SJSA1 (cell line): ENCODE measurements around the gene RUFY2. TPM values are rescaled to one million over a fixed set of nuclear protein-coding genes. Genes with fewer than 3 reads are reported as not detected.

Experiments used
- DNase-seq, 2 experiments: peaks; one replicate each; pipeline ENCODE4 v3.0.0-alpha.2; 2015 to 2020; ENCODE audit warnings: low spot score in 2 of 2, low read depth in 1 of 2
- H3K27ac ChIP-seq: fragments of 250-450 bp; sonication (Bioruptor Pico); 2 replicates; pipeline ENCODE4 v1.5.1; 2020; ENCODE audit warnings: mild to moderate bottlenecking, moderate library complexity
- H3K27me3 ChIP-seq: fragments of 250-450 bp; sonication (Bioruptor Pico); replicated peaks from 2 replicates; pipeline ENCODE4 v1.5.1; 2020; ENCODE audit warnings: mild to moderate bottlenecking, moderate library complexity
- H3K36me3 ChIP-seq: fragments of 250-450 bp; sonication (Bioruptor Pico); 2 replicates; pipeline ENCODE4 v1.5.1; 2020; ENCODE audit warnings: mild to moderate bottlenecking
- H3K4me1 ChIP-seq: fragments of 250-450 bp; sonication (Bioruptor Pico); replicated peaks from 2 replicates; pipeline ENCODE4 v1.6.1; 2021; ENCODE audit warnings: mild to moderate bottlenecking
- H3K4me3 ChIP-seq: fragments of 250-450 bp; sonication (Bioruptor Pico); 2 replicates; pipeline ENCODE4 v1.5.1; 2020; ENCODE audit warnings: mild to moderate bottlenecking
- H3K9me3 ChIP-seq: fragments of 250-450 bp; sonication (Bioruptor Pico); replicated peaks from 2 replicates; pipeline ENCODE4 v1.5.1; 2020; ENCODE audit warnings: mild to moderate bottlenecking
- total RNA-seq: library from RNA; depleted of rRNA; stranded (reverse); fragments of >200 nt; shearing (Covaris generic); gene quantifications from 2 replicates; pipeline ENCODE4 v1.2.3, GENCODE V29; 2014

RUFY2 gene
- total RNA-seq, 1 experiment from 2014 or later: 21.8 TPM

- no peaks in the 10 kb centered on the region for H3K9me3 ChIP-seq
- no peak for DNase-seq
- no peaks in the 10 kb centered on the region for H3K4me1 ChIP-seq
- H3K4me3 ChIP-seq: no peak overlapping the region
- no peaks in the 10 kb centered on the region for H3K27me3 ChIP-seq
- H3K27ac ChIP-seq: no peak overlapping the region
- peaks cover 91% of the 10 kb centered on the region for H3K36me3 ChIP-seq
These were observed 64.1 kb downstream of the RUFY2 start for GRCh38 chr10:68342909-68343516.

DNA sequence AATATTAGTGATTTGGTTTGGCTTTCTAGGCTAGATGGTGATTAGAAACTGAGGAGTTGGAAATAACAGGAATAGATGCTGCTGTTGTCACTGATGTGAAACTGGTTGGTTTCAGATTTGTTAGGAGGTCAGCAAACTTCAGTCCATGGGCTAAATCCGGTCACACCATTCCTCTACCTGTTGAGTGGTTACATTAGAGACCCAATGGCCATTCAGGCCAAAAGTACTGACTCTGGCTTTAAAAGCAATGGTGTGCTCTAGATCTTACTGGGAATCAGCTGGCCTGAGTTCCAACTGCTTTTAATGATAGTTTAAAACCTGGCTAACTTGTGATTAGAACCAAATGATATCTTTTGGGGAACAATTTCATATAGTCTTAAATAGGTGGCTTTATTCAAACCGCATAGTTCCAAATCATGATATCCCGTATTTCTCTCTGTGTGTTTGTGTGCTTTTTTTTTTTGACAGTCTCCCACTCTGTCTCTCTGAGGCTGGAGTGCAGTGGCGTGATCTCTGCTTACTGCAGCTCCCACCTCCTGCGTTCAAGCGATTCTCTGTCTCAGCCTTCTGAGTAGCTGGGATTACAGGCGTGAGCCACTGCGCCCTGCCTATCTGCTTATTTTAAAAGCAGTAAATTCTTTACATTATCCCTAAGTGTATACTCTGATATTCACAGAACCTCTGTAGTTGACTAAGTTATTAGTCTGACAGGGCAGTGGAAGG, 66.6 kb downstream of the RUFY2 start:
- peaks cover 100% of the 10 kb centered on the region for H3K36me3 ChIP-seq
- H3K4me1 ChIP-seq: peaks cover 4% of the 10 kb centered on the region; the same call in 1 of the 2 replicates
- no peaks in the 10 kb centered on the region for H3K9me3 ChIP-seq
- H3K4me3 ChIP-seq: no peak overlapping the region
- no peaks in the 10 kb centered on the region for H3K27me3 ChIP-seq
- H3K27ac ChIP-seq: no peak overlapping the region
- no peak for DNase-seq

- Histone ChIP-seq H3K36me3 (peaks cover 94% of the 10 kb centered on the region), H3K4me3 (no peak overlapping the region), H3K4me1 (peaks cover 7% of the 10 kb centered on the region; the same call in 1 of the 2 replicates), H3K27ac (no peak overlapping the region), H3K9me3 (no peaks in the 10 kb centered on the region; the same call in 1 of the 2 replicates), H3K27me3 (no peaks in the 10 kb centered on the region)
- DNase-seq: no peak
These were observed 70.2 kb downstream of the RUFY2 start for GRCh38 chr10:68336754-68337351.

GRCh38 chr10:68334672-68335467, 72.2 kb downstream of the RUFY2 start:
- Histone ChIP-seq H3K27me3 (no peaks in the 10 kb centered on the region), H3K27ac (no peak overlapping the region), H3K4me3 (peak overlapping the region; percentile 91), H3K9me3 (no peaks in the 10 kb centered on the region; the same call in 1 of the 2 replicates), H3K36me3 (peaks cover 74% of the 10 kb centered on the region), H3K4me1 (peaks cover 23% of the 10 kb centered on the region)
- DNase-seq: no peak

- H3K27ac ChIP-seq: peak overlapping the region; percentile 98
- no peaks in the 10 kb centered on the region; the same call in 1 of the 2 replicates for H3K9me3 ChIP-seq
- peak overlapping the region; percentile 91 for H3K4me3 ChIP-seq
- peaks cover 34% of the 10 kb centered on the region for H3K4me1 ChIP-seq
- DNase-seq: no peak
- no peaks in the 10 kb centered on the region for H3K27me3 ChIP-seq
- H3K36me3 ChIP-seq: peaks cover 62% of the 10 kb centered on the region
These were observed 73.3 kb downstream of the RUFY2 start for GRCh38 chr10:68333440-68334431.

- no peak for DNase-seq
- Histone ChIP-seq H3K27ac (peak overlapping the region; percentile 98), H3K27me3 (no peaks in the 10 kb centered on the region), H3K4me1 (peaks cover 41% of the 10 kb centered on the region), H3K36me3 (peaks cover 55% of the 10 kb centered on the region), H3K9me3 (no peaks in the 10 kb centered on the region; the same call in 1 of the 2 replicates), H3K4me3 (peak overlapping the region; percentile 91)
These were observed 74.0 kb downstream of the RUFY2 start for GRCh38 chr10:68333058-68333395.

DNA sequence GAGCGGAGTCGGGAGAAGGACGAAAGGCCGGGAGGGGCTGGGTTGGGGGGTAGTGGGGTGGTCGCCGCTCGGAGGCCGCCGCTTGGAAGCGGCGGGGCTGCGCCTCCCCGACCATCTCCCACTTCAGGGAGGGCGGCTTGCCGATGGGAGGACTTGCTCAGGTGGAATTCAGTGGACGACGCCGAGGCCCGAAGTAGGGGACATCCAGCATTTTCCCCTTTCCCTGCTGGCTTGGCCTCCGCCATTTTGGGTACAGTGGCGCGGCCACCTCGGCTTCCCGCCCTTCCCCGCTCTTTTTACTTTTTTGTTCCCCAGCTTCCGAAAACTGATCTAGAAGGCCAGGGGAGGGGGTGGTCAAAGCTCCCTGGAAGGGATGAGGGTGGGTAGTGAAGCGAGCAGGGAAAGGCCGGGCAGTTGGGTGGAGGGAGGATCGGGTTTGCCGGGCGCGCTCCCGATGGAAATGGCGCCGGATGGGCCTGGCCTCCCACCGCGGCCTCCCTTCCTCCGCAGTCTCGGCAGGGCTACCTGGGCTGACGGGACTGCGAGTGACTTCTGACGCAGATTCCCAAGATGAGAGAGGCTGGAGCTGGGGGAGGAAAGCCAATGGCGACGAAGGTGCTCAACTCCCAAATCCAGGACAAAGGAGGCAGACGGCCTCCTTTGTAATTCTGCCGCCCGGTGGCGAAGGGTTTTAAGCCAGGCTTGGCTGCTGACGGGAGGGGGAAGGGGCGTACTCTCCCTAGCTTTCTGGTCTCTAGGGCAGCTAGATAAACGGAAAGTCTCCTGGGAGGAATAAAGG, 74.6 kb downstream of the RUFY2 start, which contains the start of gene PBLD:
TSS of gene PBLD (minus strand) at position 670 of the 799 bp plus-strand sequence. CDS start 26,084 bp downstream, outside the sequence.
- Histone ChIP-seq H3K4me1 (peaks cover 43% of the 10 kb centered on the region), H3K36me3 (peaks cover 50% of the 10 kb centered on the region)
- DNase-seq: peak; percentile 83 to 91

GRCh38 chr10:68331455-68332258, 75.4 kb downstream of the RUFY2 start, which contains the start of gene HNRNPH3:
Gene HNRNPH3 (plus strand): TSS chr10:68332064. CDS start chr10:68337222, 5,158 bp downstream.
- Histone ChIP-seq H3K9me3 (no peaks in the 10 kb centered on the region; the same call in 1 of the 2 replicates), H3K27me3 (no peaks in the 10 kb centered on the region), H3K27ac (peak within 1 kb of the TSS; percentile 98), H3K4me1 (peaks cover 43% of the 10 kb centered on the region), H3K4me3 (peak within 1 kb of the TSS; percentile 91), H3K36me3 (peaks cover 42% of the 10 kb centered on the region)
- peak; percentile 98 for DNase-seq

More for the DNA sequence above, 74.6 kb downstream of the RUFY2 start, which contains the start of gene PBLD:
- H3K9me3 ChIP-seq: no peaks in the 10 kb centered on the region; the same call in 1 of the 2 replicates
- H3K27ac ChIP-seq: peak within 1 kb of the TSS; percentile 98
- H3K27me3 ChIP-seq: no peaks in the 10 kb centered on the region
- H3K4me3 ChIP-seq: peak within 1 kb of the TSS; percentile 91

DNA sequence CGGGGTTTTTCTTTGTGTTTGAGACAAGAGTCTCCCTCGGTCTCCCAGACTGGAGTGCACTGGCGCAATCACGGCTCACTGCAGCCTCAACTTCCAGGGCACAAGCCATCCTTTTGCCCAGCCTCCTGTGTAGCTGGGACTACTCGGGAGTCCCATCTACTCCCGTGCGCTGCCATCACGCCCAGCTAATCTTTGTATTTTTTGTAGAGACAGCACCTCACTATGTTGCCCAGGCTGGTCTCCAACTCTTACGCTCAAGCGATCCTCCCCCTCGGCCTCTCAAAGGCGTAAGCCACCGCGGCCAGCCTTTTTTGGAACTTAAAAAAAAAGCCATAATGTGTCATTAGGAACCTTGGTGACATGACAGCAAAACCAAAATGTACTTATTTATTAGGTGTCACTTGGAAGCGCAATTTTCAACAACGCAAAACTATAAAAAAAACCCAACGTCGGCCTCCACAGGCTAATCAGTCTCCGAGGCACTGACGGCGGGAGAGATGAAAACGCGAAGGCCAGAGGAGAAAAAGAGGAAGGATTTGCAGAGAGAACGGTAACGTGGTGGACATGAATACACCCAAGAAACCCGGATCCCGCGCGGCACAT, 76.1 kb downstream of the RUFY2 start:
- H3K4me3 ChIP-seq: peak overlapping the region; percentile 91
- peaks cover 43% of the 10 kb centered on the region for H3K4me1 ChIP-seq
- no peak for DNase-seq
- H3K9me3 ChIP-seq: no peaks in the 10 kb centered on the region; the same call in 1 of the 2 replicates
- H3K27ac ChIP-seq: peak overlapping the region; percentile 98
- no peaks in the 10 kb centered on the region for H3K27me3 ChIP-seq
- peaks cover 35% of the 10 kb centered on the region for H3K36me3 ChIP-seq

DNA sequence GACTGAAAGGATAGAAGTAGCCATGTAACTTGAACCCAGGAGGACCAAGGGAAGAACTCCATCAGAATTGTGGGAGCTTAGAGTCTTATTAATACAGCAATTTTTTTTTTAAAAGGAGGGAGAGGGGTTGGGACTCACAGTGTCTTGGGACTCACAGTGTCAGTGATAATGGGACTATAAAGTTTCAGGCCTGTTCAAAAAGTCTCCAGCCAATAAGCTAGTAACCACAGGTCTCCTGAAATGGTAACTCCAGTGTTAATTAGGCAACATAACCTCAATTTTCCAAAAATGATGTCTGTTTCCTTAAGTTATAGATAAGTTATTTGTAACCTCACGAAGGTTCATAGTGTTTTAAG, 77.6 kb downstream of the RUFY2 start:
- Histone ChIP-seq H3K9me3 (no peaks in the 10 kb centered on the region; the same call in 1 of the 2 replicates), H3K4me3 (no peak overlapping the region), H3K27me3 (no peaks in the 10 kb centered on the region), H3K36me3 (peaks cover 23% of the 10 kb centered on the region), H3K4me1 (peaks cover 37% of the 10 kb centered on the region), H3K27ac (peak overlapping the region; percentile 70)
- DNase-seq: no peak
